HL-60 (cell line): Measurements from ENCODE around the gene HECW1.

Experiments
- GABPA ChIP-seq: IDR thresholded peaks from 2 replicates; pipeline ENCODE4 v1.6.1; 2012; ENCODE audit warnings: low read depth
- TF ChIP-seq, protein P1 (sequence below): IDR thresholded peaks from one replicate; pipeline ENCODE4 v1.5.1; 2011; ENCODE audit warnings: low read length, control low read depth, inconsistent platforms; ENCODE audit not compliant: insufficient read depth
- TF ChIP-seq, protein P2 (sequence below): IDR thresholded peaks from 2 replicates; pipeline ENCODE4 v1.6.1; 2012; ENCODE audit warnings: low read depth; ENCODE audit not compliant: insufficient replicate concordance

DNA sequence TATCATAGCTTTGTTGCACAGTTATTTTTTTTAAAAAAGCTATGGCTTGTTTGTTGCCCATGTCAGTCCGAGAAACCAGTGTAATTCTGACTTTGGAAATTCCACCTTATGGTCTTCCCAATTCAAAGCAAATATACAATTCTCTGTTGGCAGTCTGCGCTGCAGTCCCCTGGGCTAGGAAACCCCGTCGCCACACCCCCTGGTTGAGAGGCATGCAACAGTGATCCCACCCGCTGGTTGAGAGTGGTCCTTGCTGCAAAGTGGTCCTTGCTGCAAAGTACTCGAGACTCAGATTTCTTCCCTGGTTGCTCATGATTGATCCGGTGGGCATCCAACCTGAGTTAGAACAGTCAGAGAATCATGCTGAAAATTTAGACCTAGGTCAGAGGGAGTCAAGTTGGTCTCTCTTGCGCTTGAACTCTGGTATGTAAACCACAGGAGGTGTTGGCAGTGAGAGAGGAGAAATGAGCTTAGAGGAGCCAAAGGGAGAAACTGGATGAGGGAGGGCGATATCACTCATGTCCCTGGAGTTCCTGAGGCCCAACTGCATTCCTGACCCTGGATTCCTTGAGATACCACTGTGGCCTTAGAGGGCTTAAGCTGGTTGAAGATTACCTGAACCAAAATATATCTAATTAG lies 425.4 kb downstream of the HECW1 start:
- TF ChIP-seq, protein P1, sequence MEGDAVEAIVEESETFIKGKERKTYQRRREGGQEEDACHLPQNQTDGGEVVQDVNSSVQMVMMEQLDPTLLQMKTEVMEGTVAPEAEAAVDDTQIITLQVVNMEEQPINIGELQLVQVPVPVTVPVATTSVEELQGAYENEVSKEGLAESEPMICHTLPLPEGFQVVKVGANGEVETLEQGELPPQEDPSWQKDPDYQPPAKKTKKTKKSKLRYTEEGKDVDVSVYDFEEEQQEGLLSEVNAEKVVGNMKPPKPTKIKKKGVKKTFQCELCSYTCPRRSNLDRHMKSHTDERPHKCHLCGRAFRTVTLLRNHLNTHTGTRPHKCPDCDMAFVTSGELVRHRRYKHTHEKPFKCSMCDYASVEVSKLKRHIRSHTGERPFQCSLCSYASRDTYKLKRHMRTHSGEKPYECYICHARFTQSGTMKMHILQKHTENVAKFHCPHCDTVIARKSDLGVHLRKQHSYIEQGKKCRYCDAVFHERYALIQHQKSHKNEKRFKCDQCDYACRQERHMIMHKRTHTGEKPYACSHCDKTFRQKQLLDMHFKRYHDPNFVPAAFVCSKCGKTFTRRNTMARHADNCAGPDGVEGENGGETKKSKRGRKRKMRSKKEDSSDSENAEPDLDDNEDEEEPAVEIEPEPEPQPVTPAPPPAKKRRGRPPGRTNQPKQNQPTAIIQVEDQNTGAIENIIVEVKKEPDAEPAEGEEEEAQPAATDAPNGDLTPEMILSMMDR: no peak
- no peak for TF ChIP-seq GABPA
- TF ChIP-seq, protein P2, sequence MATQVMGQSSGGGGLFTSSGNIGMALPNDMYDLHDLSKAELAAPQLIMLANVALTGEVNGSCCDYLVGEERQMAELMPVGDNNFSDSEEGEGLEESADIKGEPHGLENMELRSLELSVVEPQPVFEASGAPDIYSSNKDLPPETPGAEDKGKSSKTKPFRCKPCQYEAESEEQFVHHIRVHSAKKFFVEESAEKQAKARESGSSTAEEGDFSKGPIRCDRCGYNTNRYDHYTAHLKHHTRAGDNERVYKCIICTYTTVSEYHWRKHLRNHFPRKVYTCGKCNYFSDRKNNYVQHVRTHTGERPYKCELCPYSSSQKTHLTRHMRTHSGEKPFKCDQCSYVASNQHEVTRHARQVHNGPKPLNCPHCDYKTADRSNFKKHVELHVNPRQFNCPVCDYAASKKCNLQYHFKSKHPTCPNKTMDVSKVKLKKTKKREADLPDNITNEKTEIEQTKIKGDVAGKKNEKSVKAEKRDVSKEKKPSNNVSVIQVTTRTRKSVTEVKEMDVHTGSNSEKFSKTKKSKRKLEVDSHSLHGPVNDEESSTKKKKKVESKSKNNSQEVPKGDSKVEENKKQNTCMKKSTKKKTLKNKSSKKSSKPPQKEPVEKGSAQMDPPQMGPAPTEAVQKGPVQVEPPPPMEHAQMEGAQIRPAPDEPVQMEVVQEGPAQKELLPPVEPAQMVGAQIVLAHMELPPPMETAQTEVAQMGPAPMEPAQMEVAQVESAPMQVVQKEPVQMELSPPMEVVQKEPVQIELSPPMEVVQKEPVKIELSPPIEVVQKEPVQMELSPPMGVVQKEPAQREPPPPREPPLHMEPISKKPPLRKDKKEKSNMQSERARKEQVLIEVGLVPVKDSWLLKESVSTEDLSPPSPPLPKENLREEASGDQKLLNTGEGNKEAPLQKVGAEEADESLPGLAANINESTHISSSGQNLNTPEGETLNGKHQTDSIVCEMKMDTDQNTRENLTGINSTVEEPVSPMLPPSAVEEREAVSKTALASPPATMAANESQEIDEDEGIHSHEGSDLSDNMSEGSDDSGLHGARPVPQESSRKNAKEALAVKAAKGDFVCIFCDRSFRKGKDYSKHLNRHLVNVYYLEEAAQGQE: no peak
